IPS DF 6.9 (cell line): ENCODE data around the gene TNFRSF6B.
"Not testable (repeated sequence)": the region's sequence is repeated elsewhere in the genome, so short reads cannot be mapped to it uniquely, and the experiment has no call there.

Experiments used
- DNase-seq: peaks from one replicate; pipeline ENCODE4 v3.0.0-alpha.2; 2013; ENCODE audit warnings: low read depth, low spot score
- H3K27ac ChIP-seq: one replicate; pipeline ENCODE4 v1.5.1; 2013; ENCODE audit warnings: low read length, control low read depth
- H3K27me3 ChIP-seq: 2 replicates; pipeline ENCODE4 v1.6.1; 2013; ENCODE audit warnings: mild to moderate bottlenecking, low read length; ENCODE audit not compliant: control insufficient read depth, insufficient read depth
- H3K36me3 ChIP-seq: 2 replicates; pipeline ENCODE4 v1.6.1; 2013; ENCODE audit warnings: low read length; ENCODE audit not compliant: control insufficient read depth, insufficient read depth
- H3K4me1 ChIP-seq: 2 replicates; pipeline ENCODE4 v1.6.1; 2013; ENCODE audit warnings: low read length; ENCODE audit not compliant: control insufficient read depth, insufficient read depth
- H3K4me3 ChIP-seq: 2 replicates; pipeline ENCODE4 v1.5.1; 2013; ENCODE audit warnings: mild to moderate bottlenecking, low read length
- H3K9me3 ChIP-seq: 2 replicates; pipeline ENCODE4 v1.6.1; 2013; ENCODE audit warnings: low read length, inconsistent platforms; ENCODE audit not compliant: control insufficient read depth, insufficient read depth
- WGBS: extraction: QIAGEN DNeasy Blood & Tissue Kit; methylation state at CpG from one replicate; pipeline ENCODE4 v1.1.7; 2013; ENCODE audit warnings: mixed read lengths, missing lambda C conversion rate; ENCODE audit not compliant: insufficient read length, insufficient coverage; 5-methylcytosine and 5-hydroxymethylcytosine counted together

The TNFRSF6B gene

GRCh38 chr20:63711085-63711645 is 14.7 kb downstream of the TNFRSF6B start:
- DNase-seq: no peak
- Histone ChIP-seq H3K27ac (no peak overlapping the region), H3K27me3 (no peaks in the 10 kb centered on the region), H3K4me1 (peaks cover 2% of the 10 kb centered on the region; the same call in 1 of the 2 replicates), H3K4me3 (no peak overlapping the region), H3K9me3 (no peaks in the 10 kb centered on the region), H3K36me3 (peaks cover 2% of the 10 kb centered on the region; the same call in 1 of the 2 replicates)
- WGBS: no CpG with 5 or more reads among the region's 12 CpGs

- Histone ChIP-seq H3K4me3 (no peak overlapping the region), H3K27ac (no peak overlapping the region), H3K36me3 (no peaks in the 10 kb centered on the region; the same call in 1 of the 2 replicates), H3K27me3 (no peaks in the 10 kb centered on the region), H3K9me3 (no peaks in the 10 kb centered on the region), H3K4me1 (peaks cover 2% of the 10 kb centered on the region; the same call in 1 of the 2 replicates)
- WGBS: no CpG with 5 or more reads among the region's 1 CpG
- DNase-seq: no peak
Observed at GRCh38 chr20:63712191-63712590, 15.7 kb downstream of the TNFRSF6B start.

DNA sequence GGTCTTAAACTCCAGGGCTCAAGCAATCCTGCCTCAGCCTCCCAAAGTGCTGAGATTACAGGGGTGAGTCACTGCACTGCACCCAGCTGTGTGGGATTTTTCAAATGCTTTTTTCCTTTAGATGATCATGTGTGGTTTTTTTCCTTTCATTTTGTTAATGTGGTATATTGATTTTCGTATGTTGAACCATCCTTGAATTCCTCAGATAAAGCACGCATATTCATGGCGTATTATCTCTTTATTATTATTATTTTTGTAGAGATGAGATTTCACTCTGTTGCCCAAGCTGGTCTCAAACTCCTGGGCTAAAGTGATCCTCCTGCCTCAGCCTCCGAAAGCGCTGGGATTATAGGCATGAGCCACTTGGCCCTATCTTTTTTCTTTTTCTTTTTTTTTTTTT is 18.4 kb downstream of the TNFRSF6B start:
- no peaks in the 10 kb centered on the region for H3K4me1 ChIP-seq
- no peak overlapping the region for H3K4me3 ChIP-seq
- no CpG with 5 or more reads among the region's 5 CpGs for WGBS
- H3K27me3 ChIP-seq: no peaks in the 10 kb centered on the region
- H3K27ac ChIP-seq: no peak overlapping the region
- H3K36me3 ChIP-seq: no peaks in the 10 kb centered on the region; the same call in 1 of the 2 replicates
- H3K9me3 ChIP-seq: no peaks in the 10 kb centered on the region
- DNase-seq: no peak

GRCh38 chr20:63718996-63719395 is 22.5 kb downstream of the TNFRSF6B start:
- Histone ChIP-seq H3K4me3 (no peak overlapping the region), H3K4me1 (no peaks in the 10 kb centered on the region), H3K9me3 (no peaks in the 10 kb centered on the region), H3K27me3 (no peaks in the 10 kb centered on the region), H3K27ac (no peak overlapping the region), H3K36me3 (no peaks in the 10 kb centered on the region; the same call in 1 of the 2 replicates)
- WGBS: no CpG with 5 or more reads among the region's 2 CpGs
- DNase-seq: no peak

DNA sequence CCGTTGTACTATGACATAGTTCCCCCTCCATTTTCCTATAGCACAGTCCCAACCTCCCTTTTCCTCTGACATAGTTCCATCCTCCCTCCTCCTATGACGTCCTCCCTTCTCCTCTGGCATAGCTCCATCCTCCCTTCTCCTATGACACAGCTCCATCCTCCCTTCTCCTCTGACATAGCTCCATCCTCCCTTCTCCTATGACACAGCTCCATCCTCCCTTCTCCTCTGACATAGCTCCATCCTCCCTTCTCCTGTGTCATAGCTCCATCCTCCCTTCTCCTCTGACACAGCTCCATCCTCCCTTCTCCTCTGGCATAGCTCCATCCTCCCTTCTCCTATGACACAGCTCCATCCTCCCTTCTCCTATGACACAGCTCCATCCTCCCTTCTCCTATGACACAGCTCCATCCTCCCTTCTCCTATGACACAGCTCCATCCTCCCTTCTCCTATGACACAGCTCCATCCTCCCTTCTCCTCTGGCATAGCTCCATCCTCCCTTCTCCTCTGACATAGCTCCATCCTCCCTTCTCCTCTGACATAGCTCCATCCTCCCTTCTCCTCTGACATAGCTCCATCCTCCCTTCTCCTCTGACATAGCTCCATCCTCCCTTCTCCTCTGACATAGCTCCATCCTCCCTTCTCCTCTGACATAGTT is 26.6 kb downstream of the TNFRSF6B start:
- WGBS: no CpG with 5 or more reads among the region's 2 CpGs
- not testable (repeated sequence) for H3K36me3 ChIP-seq, DNase-seq, H3K27ac ChIP-seq, H3K4me3 ChIP-seq, H3K27me3 ChIP-seq, H3K4me1 ChIP-seq, H3K9me3 ChIP-seq

- WGBS: no CpG with 5 or more reads among the region's 18 CpGs
- not testable (repeated sequence) for H3K27ac ChIP-seq, H3K9me3 ChIP-seq, H3K4me3 ChIP-seq, H3K4me1 ChIP-seq, DNase-seq, H3K27me3 ChIP-seq
- peaks cover 11% of the 10 kb centered on the region; the same call in 1 of the 2 replicates for H3K36me3 ChIP-seq
Observed at GRCh38 chr20:63730189-63730733, 33.8 kb downstream of the TNFRSF6B start.

GRCh38 chr20:63731410-63731809 is 35.0 kb downstream of the TNFRSF6B start:
- H3K4me1 ChIP-seq: no peaks in the 10 kb centered on the region
- H3K27me3 ChIP-seq: no peaks in the 10 kb centered on the region
- H3K27ac ChIP-seq: no peak overlapping the region
- DNase-seq: no peak
- H3K36me3 ChIP-seq: peaks cover 11% of the 10 kb centered on the region; the same call in 1 of the 2 replicates
- H3K4me3 ChIP-seq: no peak overlapping the region
- no CpG with 5 or more reads among the region's 5 CpGs for WGBS
- no peaks in the 10 kb centered on the region for H3K9me3 ChIP-seq

DNA sequence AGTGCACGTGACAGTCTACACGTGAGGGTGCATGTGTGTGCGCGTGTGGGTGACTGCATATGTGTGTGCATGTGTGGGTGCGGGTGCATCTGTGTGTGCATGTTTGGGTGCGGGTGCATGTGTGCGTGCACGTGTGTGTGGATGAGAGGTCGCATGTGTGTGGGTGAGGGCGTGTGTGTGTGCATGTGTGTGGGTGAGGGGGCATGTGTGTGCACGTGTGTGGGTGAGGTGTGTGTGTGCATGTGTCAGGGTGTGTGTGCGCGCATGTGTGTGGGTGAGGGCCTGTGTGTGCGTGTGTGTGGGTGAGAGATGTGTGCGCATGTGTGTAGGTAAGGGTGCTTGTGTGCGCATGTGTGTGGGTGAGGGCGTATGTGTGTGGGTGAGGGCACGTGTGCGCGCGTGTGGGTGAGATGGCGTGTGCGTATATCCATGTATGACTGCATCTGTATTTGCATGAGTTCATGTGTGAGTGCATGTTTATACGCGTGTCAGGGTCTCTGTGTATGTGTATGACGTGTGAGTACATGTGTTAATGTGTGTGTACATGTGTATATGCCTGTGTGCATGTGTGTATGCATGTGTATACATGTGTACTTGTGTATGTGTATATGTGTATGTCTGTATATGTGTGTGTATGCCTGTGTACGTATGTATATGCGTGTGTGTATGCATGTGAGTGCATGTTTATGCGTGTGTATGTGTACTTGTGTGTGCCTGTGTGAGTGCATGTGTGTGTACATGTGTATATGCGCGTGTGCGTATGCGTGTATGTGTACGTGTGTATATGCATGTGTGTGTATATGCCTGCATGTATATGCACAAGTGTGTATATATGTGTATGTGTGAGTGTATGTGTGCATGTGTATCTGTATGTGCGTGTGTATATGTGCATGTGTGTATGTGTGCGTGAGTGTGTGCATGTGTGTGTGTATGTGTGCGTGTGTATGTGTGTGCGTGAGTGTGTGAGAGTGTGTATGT is 36.0 kb downstream of the TNFRSF6B start:
- no peak overlapping the region for H3K27ac ChIP-seq
- DNase-seq: no peak
- WGBS: 90% methylated on average over 10 of the region's 38 CpGs
- H3K27me3 ChIP-seq: no peaks in the 10 kb centered on the region
- no peaks in the 10 kb centered on the region for H3K4me1 ChIP-seq
- H3K9me3 ChIP-seq: no peaks in the 10 kb centered on the region
- peaks cover 11% of the 10 kb centered on the region; the same call in 1 of the 2 replicates for H3K36me3 ChIP-seq
- no peak overlapping the region for H3K4me3 ChIP-seq

DNA sequence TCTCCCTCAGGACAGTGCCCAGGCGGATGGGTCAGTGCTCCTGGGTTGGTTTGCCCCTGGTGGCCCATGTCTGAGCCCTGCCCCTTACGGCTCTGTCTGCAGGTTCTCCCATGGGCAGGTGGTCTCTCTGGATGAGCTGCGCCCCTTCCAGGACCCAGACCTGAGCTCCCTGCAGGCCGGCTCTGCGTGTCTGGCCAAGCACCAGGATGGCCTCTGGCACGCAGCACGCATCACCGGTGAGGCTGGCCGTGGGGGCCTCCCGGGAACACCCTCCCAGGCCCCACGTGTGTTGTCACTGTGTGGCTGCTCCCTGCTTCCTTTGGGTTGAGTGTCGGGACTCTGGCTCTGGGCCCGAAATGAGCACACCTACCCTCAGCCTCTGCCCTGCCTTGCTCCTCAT is 36.7 kb downstream of the TNFRSF6B start:
- Histone ChIP-seq H3K27ac (no peak overlapping the region), H3K9me3 (no peaks in the 10 kb centered on the region), H3K36me3 (peaks cover 11% of the 10 kb centered on the region; the same call in 1 of the 2 replicates), H3K4me1 (peaks cover 2% of the 10 kb centered on the region), H3K4me3 (no peak overlapping the region), H3K27me3 (no peaks in the 10 kb centered on the region)
- no CpG with 5 or more reads among the region's 13 CpGs for WGBS
- DNase-seq: no peak

DNA sequence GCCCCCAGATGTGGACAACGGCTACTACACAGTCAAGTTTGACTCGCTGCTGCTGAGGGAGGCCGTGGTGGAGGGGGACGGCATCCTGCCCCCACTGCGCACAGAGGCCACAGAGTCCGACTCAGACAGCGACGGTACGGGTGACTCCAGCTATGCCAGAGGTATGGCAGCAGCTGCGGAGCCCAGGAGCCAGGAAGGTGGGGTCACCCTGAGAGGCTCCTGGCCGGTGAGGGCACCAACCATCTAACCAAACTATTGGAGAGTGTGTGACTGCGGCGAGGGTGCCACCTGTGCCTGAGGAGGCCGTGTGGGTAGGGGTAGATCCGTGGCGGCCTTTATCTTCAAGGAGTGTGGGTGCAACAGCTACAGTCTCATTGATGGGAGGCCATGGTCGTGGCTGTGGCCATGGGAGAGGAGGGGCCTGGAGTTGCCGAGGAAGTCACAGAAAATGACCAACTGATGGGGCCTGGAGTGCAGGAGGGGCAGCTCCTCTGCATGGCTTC is 37.2 kb downstream of the TNFRSF6B start:
- Histone ChIP-seq H3K27me3 (no peaks in the 10 kb centered on the region), H3K9me3 (no peaks in the 10 kb centered on the region), H3K4me3 (no peak overlapping the region), H3K36me3 (peaks cover 11% of the 10 kb centered on the region; the same call in 1 of the 2 replicates), H3K27ac (no peak overlapping the region), H3K4me1 (peaks cover 5% of the 10 kb centered on the region)
- no CpG with 5 or more reads among the region's 18 CpGs for WGBS
- DNase-seq: no peak
